ACC112 (cell line): Measurements from ENCODE around the gene PSMD9.
"Not testable (repeated sequence)": the region's sequence is repeated elsewhere in the genome, so short reads cannot be mapped to it uniquely, and the experiment has no call there.

Source experiments
- H2AFZ ChIP-seq: fragments of 200-600 bp; sonication (generic); one replicate; pipeline ENCODE4 v1.6.0; 2017; ENCODE audit warnings: antibody characterized with exemption, low read length; ENCODE audit not compliant: unreplicated experiment
- H3K27ac ChIP-seq: fragments of 200-600 bp; sonication (generic); 2 replicates; pipeline ENCODE4 v1.5.1; 2014; ENCODE audit warnings: low read depth, mild to moderate bottlenecking, antibody characterized with exemption, low read length, moderate library complexity
- H3K27me3 ChIP-seq: fragments of 200-600 bp; sonication (generic); 2 replicates; pipeline ENCODE4 v1.6.1; 2014; ENCODE audit warnings: mild to moderate bottlenecking, antibody characterized with exemption, low read length, moderate library complexity, mixed read lengths; ENCODE audit not compliant: insufficient read depth
- H3K36me3 ChIP-seq: fragments of 200-600 bp; sonication (generic); 2 replicates; pipeline ENCODE4 v1.6.1; 2016; ENCODE audit warnings: mild to moderate bottlenecking, antibody characterized with exemption, low read length, moderate library complexity, mixed read lengths; ENCODE audit not compliant: insufficient read depth
- H3K4me1 ChIP-seq: fragments of 200-600 bp; sonication (generic); one replicate; pipeline ENCODE4 v1.6.1; 2016; ENCODE audit warnings: low read length, mixed read lengths; ENCODE audit not compliant: insufficient read depth, unreplicated experiment, control insufficient read depth
- H3K4me3 ChIP-seq: fragments of 200-600 bp; sonication (generic); 2 replicates; pipeline ENCODE4 v1.5.1; 2014; ENCODE audit warnings: mild to moderate bottlenecking, low read depth, low read length
- H3K79me2 ChIP-seq: fragments of 200-600 bp; sonication (generic); one replicate; pipeline ENCODE4 v1.6.0; 2016; ENCODE audit warnings: low read length; ENCODE audit not compliant: control insufficient read depth, unreplicated experiment, insufficient read depth

PSMD9 gene

GRCh38 chr12:121858318-121858661, 30.3 kb upstream of the PSMD9 start:
- H3K79me2 ChIP-seq: no peaks in the 10 kb centered on the region
- H3K27ac ChIP-seq: peak overlapping the region; percentile 88
- no peaks in the 10 kb centered on the region for H3K36me3 ChIP-seq
- peaks cover 35% of the 10 kb centered on the region for H3K4me1 ChIP-seq
- no peaks in the 10 kb centered on the region for H3K27me3 ChIP-seq
- no peak overlapping the region for H3K4me3 ChIP-seq
- peak overlapping the region; percentile 66 for H2AFZ ChIP-seq

GRCh38 chr12:121858662-121859572, 29.7 kb upstream of the PSMD9 start, which contains the start of gene HPD:
Gene HPD (minus strand): TSS chr12:121858859. CDS start chr12:121858823, 36 bp downstream.
- Histone ChIP-seq H3K27ac (peak within 1 kb of the TSS; percentile 88), H3K36me3 (no peaks in the 10 kb centered on the region), H3K4me3 (no peak within 1 kb of the TSS), H3K79me2 (no peaks in the 10 kb centered on the region), H3K4me1 (peaks cover 35% of the 10 kb centered on the region), H3K27me3 (no peaks in the 10 kb centered on the region), H2AFZ (peak within 1 kb of the TSS; percentile 66)

GRCh38 chr12:121860257-121860656, 28.3 kb upstream of the PSMD9 start:
- Histone ChIP-seq H3K27me3 (no peaks in the 10 kb centered on the region), H3K79me2 (no peaks in the 10 kb centered on the region), H3K27ac (no peak overlapping the region), H2AFZ (no peak overlapping the region), H3K4me3 (no peak overlapping the region), H3K4me1 (peaks cover 35% of the 10 kb centered on the region), H3K36me3 (no peaks in the 10 kb centered on the region)

GRCh38 chr12:121860699-121861098, 27.9 kb upstream of the PSMD9 start:
- not testable (repeated sequence) for H2AFZ ChIP-seq, H3K4me3 ChIP-seq, H3K79me2 ChIP-seq, H3K27ac ChIP-seq, H3K36me3 ChIP-seq, H3K27me3 ChIP-seq
- peaks cover 35% of the 10 kb centered on the region for H3K4me1 ChIP-seq

GRCh38 chr12:121861636-121862254, 26.8 kb upstream of the PSMD9 start:
- Histone ChIP-seq H3K27me3 (no peaks in the 10 kb centered on the region), H2AFZ (peak overlapping the region; percentile 91), H3K36me3 (no peaks in the 10 kb centered on the region), H3K4me1 (peaks cover 37% of the 10 kb centered on the region), H3K4me3 (peak overlapping the region; percentile 58), H3K79me2 (no peaks in the 10 kb centered on the region), H3K27ac (no peak overlapping the region)

- Histone ChIP-seq H3K36me3 (no peaks in the 10 kb centered on the region), H3K4me1 (peaks cover 12% of the 10 kb centered on the region), H2AFZ (no peak overlapping the region), H3K27me3 (no peaks in the 10 kb centered on the region), H3K27ac (no peak overlapping the region), H3K79me2 (no peaks in the 10 kb centered on the region), H3K4me3 (no peak overlapping the region)
These were observed 22.3 kb upstream of the PSMD9 start for GRCh38 chr12:121866331-121866730.

GRCh38 chr12:121869229-121869628, 19.4 kb upstream of the PSMD9 start:
- not testable (repeated sequence) for H3K4me3 ChIP-seq, H3K79me2 ChIP-seq, H2AFZ ChIP-seq, H3K27ac ChIP-seq, H3K27me3 ChIP-seq, H3K36me3 ChIP-seq
- H3K4me1 ChIP-seq: peaks cover 17% of the 10 kb centered on the region

- H3K4me1 ChIP-seq: peaks cover 17% of the 10 kb centered on the region
- H3K4me3 ChIP-seq: no peak overlapping the region
- H2AFZ ChIP-seq: no peak overlapping the region
- H3K36me3 ChIP-seq: no peaks in the 10 kb centered on the region
- H3K79me2 ChIP-seq: no peaks in the 10 kb centered on the region
- H3K27ac ChIP-seq: no peak overlapping the region
- no peaks in the 10 kb centered on the region for H3K27me3 ChIP-seq
These were observed 17.1 kb upstream of the PSMD9 start for GRCh38 chr12:121871467-121871866.

GRCh38 chr12:121872546-121873215, 15.9 kb upstream of the PSMD9 start:
- Histone ChIP-seq H3K27ac (peak overlapping the region; percentile 30), H3K36me3 (no peaks in the 10 kb centered on the region), H2AFZ (peak overlapping the region; percentile 29), H3K27me3 (no peaks in the 10 kb centered on the region), H3K4me1 (peaks cover 14% of the 10 kb centered on the region), H3K79me2 (no peaks in the 10 kb centered on the region), H3K4me3 (no peak overlapping the region)

GRCh38 chr12:121873216-121873569, 15.4 kb upstream of the PSMD9 start:
- H2AFZ ChIP-seq: no peak overlapping the region
- H3K4me1 ChIP-seq: peaks cover 14% of the 10 kb centered on the region
- no peaks in the 10 kb centered on the region for H3K79me2 ChIP-seq
- H3K36me3 ChIP-seq: no peaks in the 10 kb centered on the region
- no peaks in the 10 kb centered on the region for H3K27me3 ChIP-seq
- no peak overlapping the region for H3K4me3 ChIP-seq
- H3K27ac ChIP-seq: peak overlapping the region; percentile 30
